DOHH2 (cell line): ENCODE measurements around the gene PLEKHG5.

Source experiments
- H3F3A ChIP-seq: fragments of 200-600 bp; sonication (generic), shearing (Covaris generic); 2 replicates; pipeline ENCODE4 v1.6.0; 2016; ENCODE audit warnings: antibody characterized with exemption, mild to moderate bottlenecking; ENCODE audit not compliant: control insufficient read depth, insufficient read depth
- H3K27ac ChIP-seq: fragments of 200-600 bp; sonication (generic); 2 replicates; pipeline ENCODE4 v1.5.1; 2014; ENCODE audit warnings: low read depth, mild to moderate bottlenecking, low read length, moderate library complexity
- H3K27me3 ChIP-seq: fragments of 200-600 bp; sonication (generic); 2 replicates; pipeline ENCODE4 v1.6.1; 2014; ENCODE audit warnings: mild to moderate bottlenecking, low read length, mixed read lengths; ENCODE audit not compliant: control insufficient read depth
- H3K36me3 ChIP-seq: fragments of 200-600 bp; sonication (generic); 2 replicates; pipeline ENCODE4 v1.6.1; 2014; ENCODE audit warnings: mild to moderate bottlenecking, low read length, moderate library complexity, mixed read lengths; ENCODE audit not compliant: control insufficient read depth
- H3K4me1 ChIP-seq: fragments of 200-600 bp; sonication (generic); 2 replicates; pipeline ENCODE4 v1.6.1; 2014; ENCODE audit warnings: mild to moderate bottlenecking, low read length, mixed read lengths; ENCODE audit not compliant: control insufficient read depth
- H3K4me2 ChIP-seq: fragments of 200-600 bp; sonication (generic); 2 replicates; pipeline ENCODE4 v1.6.0; 2014; ENCODE audit warnings: mild to moderate bottlenecking, low read length, moderate library complexity
- H3K4me3 ChIP-seq: fragments of 200-600 bp; sonication (generic); 2 replicates; pipeline ENCODE4 v1.5.1; 2014; ENCODE audit warnings: mild to moderate bottlenecking, low read length, mixed read lengths
- H3K79me2 ChIP-seq: fragments of 200-600 bp; sonication (generic); 2 replicates; pipeline ENCODE4 v1.6.1; 2014; ENCODE audit warnings: mild to moderate bottlenecking, low read length, mixed read lengths; ENCODE audit not compliant: control insufficient read depth
- H3K9me2 ChIP-seq: fragments of 200-600 bp; sonication (generic); replicated peaks from 2 replicates; pipeline ENCODE4 v1.6.1; 2014; ENCODE audit warnings: mild to moderate bottlenecking, low read length, mixed read lengths; ENCODE audit not compliant: control insufficient read depth
- H3K9me3 ChIP-seq: fragments of 200-600 bp; sonication (generic); 2 replicates; pipeline ENCODE4 v1.6.1; 2014; ENCODE audit warnings: antibody characterized with exemption, low read length, mixed read lengths; ENCODE audit not compliant: control insufficient read depth, insufficient read depth
- H4K20me1 ChIP-seq: fragments of 200-600 bp; sonication (generic); 2 replicates; pipeline ENCODE4 v1.6.0; 2014; ENCODE audit warnings: low read depth, mild to moderate bottlenecking, antibody characterized with exemption, low read length, moderate library complexity; ENCODE audit not compliant: control insufficient read depth, insufficient read depth
- EZH2phosphoT487 ChIP-seq: fragments of 200-600 bp; sonication (generic); IDR thresholded peaks from 2 replicates; pipeline ENCODE4 v1.6.1; 2017; ENCODE audit warnings: borderline replicate concordance, mild to moderate bottlenecking, antibody characterized with exemption, low read length, moderate library complexity, mixed read lengths
- TF ChIP-seq, protein P1 (sequence below): fragments of 200-600 bp; sonication (generic); IDR thresholded peaks from one replicate; pipeline ENCODE4 v1.5.1; 2014; ENCODE audit warnings: antibody characterized with exemption, mild to moderate bottlenecking, low read depth, low read length; ENCODE audit not compliant: poor library complexity, severe bottlenecking

The PLEKHG5 gene

DNA sequence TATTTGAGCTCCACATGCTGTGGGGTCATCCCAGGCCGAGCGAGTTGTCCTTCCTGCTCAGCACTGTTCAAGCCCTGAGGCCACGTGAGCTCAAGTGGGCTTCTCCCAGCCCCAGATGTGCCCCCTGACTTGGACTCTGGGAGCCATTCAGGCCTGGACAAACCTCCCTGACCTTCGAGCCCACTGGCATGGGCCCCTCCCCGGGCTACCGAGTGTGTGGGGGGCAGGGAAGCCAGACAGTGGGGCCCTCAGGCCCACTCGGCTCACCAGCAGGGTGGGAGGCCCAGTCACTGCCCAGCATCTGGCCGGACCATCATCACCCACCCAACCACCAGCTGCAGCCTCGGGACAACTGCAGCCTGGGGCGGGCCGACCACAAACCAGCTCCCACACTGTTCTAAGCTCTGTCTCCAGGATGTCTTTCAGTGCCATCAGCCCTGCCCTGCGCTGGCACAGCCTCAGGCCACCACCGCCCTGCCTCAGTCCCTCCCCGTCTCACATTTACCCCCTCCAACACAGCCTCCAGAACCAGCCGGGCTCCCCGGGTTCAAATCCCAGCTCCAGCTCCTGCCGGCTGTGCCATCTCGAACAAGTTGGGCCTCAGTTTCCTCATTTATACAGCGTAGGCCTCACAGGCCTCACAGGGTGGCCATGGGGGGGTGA, 20.9 kb upstream of the PLEKHG5 start:
- H3K9me3 ChIP-seq = no peaks in the 10 kb centered on the region
- H3K79me2 ChIP-seq = no peaks in the 10 kb centered on the region
- no peaks in the 10 kb centered on the region for H3K27me3 ChIP-seq
- H3K27ac ChIP-seq = no peak overlapping the region
- no peaks in the 10 kb centered on the region for H4K20me1 ChIP-seq
- H3K4me2 ChIP-seq = no peak overlapping the region
- no peak overlapping the region for H3K4me3 ChIP-seq
- no peaks in the 10 kb centered on the region for H3F3A ChIP-seq
- H3K36me3 ChIP-seq = no peaks in the 10 kb centered on the region
- TF ChIP-seq, protein P1, sequence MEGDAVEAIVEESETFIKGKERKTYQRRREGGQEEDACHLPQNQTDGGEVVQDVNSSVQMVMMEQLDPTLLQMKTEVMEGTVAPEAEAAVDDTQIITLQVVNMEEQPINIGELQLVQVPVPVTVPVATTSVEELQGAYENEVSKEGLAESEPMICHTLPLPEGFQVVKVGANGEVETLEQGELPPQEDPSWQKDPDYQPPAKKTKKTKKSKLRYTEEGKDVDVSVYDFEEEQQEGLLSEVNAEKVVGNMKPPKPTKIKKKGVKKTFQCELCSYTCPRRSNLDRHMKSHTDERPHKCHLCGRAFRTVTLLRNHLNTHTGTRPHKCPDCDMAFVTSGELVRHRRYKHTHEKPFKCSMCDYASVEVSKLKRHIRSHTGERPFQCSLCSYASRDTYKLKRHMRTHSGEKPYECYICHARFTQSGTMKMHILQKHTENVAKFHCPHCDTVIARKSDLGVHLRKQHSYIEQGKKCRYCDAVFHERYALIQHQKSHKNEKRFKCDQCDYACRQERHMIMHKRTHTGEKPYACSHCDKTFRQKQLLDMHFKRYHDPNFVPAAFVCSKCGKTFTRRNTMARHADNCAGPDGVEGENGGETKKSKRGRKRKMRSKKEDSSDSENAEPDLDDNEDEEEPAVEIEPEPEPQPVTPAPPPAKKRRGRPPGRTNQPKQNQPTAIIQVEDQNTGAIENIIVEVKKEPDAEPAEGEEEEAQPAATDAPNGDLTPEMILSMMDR = no peak
- TF ChIP-seq EZH2phosphoT487 = no peak
- no peaks in the 10 kb centered on the region for H3K4me1 ChIP-seq
- H3K9me2 ChIP-seq = no peaks in the 10 kb centered on the region

DNA sequence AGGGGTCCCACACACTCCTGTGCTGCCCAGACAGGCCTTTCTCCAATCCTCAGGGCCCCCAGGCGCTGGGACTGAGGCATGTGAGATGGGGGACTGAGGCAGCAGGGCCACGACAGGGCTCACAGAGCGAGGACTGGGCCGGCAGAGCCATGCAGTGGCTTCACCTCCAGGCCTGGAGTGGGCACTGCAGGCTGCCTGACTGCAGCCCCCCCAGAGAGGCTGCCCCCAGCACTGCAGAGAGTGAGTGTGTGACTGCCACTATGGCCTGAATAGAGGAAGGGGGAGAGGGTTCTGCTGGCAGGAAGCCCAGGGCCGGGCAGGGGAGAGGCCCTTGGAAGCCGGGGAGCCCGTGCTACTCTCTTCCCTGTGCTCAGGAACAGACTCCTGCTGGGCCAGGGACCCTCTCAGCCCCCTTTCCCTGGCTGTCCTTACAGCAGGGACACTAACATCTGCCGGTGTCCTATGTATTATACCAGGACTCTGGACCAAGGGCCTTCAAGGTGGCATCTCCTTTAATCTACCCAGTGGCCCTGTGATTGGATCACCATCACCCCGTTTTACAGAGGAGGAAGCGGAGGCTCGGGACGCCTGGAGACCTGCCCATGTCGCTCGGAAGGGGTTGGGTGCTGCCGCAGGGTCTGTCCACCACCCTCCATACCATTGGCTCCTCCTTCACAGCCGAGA, 20.2 kb upstream of the PLEKHG5 start:
- Histone ChIP-seq H3K4me1 (no peaks in the 10 kb centered on the region), H3F3A (no peaks in the 10 kb centered on the region), H3K27me3 (no peaks in the 10 kb centered on the region), H3K9me3 (no peaks in the 10 kb centered on the region), H3K27ac (no peak overlapping the region), H3K79me2 (no peaks in the 10 kb centered on the region), H3K4me2 (no peak overlapping the region), H3K36me3 (no peaks in the 10 kb centered on the region), H4K20me1 (no peaks in the 10 kb centered on the region), H3K9me2 (no peaks in the 10 kb centered on the region), H3K4me3 (no peak overlapping the region)
- TF ChIP-seq EZH2phosphoT487 = no peak
- TF ChIP-seq, protein P1 = no peak

DNA sequence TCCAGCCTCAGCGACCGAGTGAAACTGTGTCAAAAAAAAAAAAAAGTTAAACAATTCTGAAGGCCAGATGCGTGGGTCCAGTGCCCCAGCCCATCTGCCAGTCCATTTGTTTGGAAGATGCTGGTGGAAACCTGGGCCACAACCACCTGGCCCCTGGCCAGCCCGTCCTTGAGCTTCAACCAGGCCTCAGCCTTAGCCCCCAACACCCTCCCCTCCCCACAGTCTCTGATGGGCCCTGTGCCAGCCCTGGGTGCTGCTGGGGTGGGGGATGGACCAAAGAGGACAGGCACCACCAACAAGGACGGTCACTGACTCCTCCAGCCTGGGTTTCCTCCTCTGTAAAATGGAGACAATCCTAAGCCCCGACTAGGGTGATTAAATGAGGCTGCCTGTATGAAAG, 19.6 kb upstream of the PLEKHG5 start:
- Histone ChIP-seq H3K4me2 (no peak overlapping the region), H3K79me2 (no peaks in the 10 kb centered on the region), H3K27ac (no peak overlapping the region), H3K4me3 (no peak overlapping the region), H3K9me3 (no peaks in the 10 kb centered on the region), H3K9me2 (no peaks in the 10 kb centered on the region), H3F3A (no peaks in the 10 kb centered on the region), H3K4me1 (no peaks in the 10 kb centered on the region), H3K36me3 (no peaks in the 10 kb centered on the region), H4K20me1 (no peaks in the 10 kb centered on the region), H3K27me3 (no peaks in the 10 kb centered on the region)
- no peak for TF ChIP-seq EZH2phosphoT487
- TF ChIP-seq, protein P1 = no peak
